G401.6 (cell line): ENCODE results near the gene FGFRL1.
"Not testable (repeated sequence)": the region's sequence is repeated elsewhere in the genome, so short reads cannot be mapped to it uniquely, and the experiment has no call there.

Experiments used
- FAIRE-seq: peaks from 2 replicates; lab custom pipeline; 2012; peaks lifted over from hg19 to GRCh38; lab: Jason Lieb, UNC

The FGFRL1 gene

GRCh38 chr4:973431-974397 lies 37.7 kb upstream of the FGFRL1 start, which contains the start of gene DGKQ:
TSS of gene DGKQ (minus strand) at chr4:973569. CDS start at chr4:973482, 87 bp downstream.
- FAIRE-seq = no peak

- FAIRE-seq = no peak
Measured at GRCh38 chr4:974668-975067, 36.8 kb upstream of the FGFRL1 start.

GRCh38 chr4:976016-976415 lies 35.4 kb upstream of the FGFRL1 start:
- FAIRE-seq = not testable (repeated sequence)

GRCh38 chr4:978957-979701 lies 32.3 kb upstream of the FGFRL1 start:
- no peak for FAIRE-seq

- no peak for FAIRE-seq
Measured at GRCh38 chr4:982291-982690, 29.1 kb upstream of the FGFRL1 start.

- no peak for FAIRE-seq
Measured at GRCh38 chr4:982814-983213, 28.6 kb upstream of the FGFRL1 start.

GRCh38 chr4:984336-985054 lies 26.9 kb upstream of the FGFRL1 start:
- FAIRE-seq = no peak

GRCh38 chr4:985123-985830 lies 26.1 kb upstream of the FGFRL1 start:
- FAIRE-seq = peak; percentile 55

- no peak for FAIRE-seq
Measured at GRCh38 chr4:986428-986878, 25.0 kb upstream of the FGFRL1 start.

GRCh38 chr4:986879-987623 lies 24.4 kb upstream of the FGFRL1 start, which contains the start of gene IDUA:
TSS of gene IDUA (plus strand) at chr4:987044. CDS start at chr4:987085, 41 bp downstream.
- no peak for FAIRE-seq

GRCh38 chr4:987624-988513 lies 23.6 kb upstream of the FGFRL1 start:
- no peak for FAIRE-seq

- FAIRE-seq = no peak
Measured at GRCh38 chr4:988726-989721, 22.4 kb upstream of the FGFRL1 start.

- FAIRE-seq = no peak
Measured at GRCh38 chr4:989722-990471, 21.5 kb upstream of the FGFRL1 start.

- FAIRE-seq = no peak
Measured at GRCh38 chr4:990746-991367, 20.6 kb upstream of the FGFRL1 start.

GRCh38 chr4:991451-992296 lies 19.8 kb upstream of the FGFRL1 start:
- FAIRE-seq = no peak
